ENCODE data around the gene FAM111A.
"Not testable (repeated sequence)": the region's sequence is repeated elsewhere in the genome, so short reads cannot be mapped to it uniquely, and the experiment has no call there.

- TF ChIP-seq CTCF (IDR thresholded peaks at IDR 0.05; ENCODE audit: insufficient read depth, low read depth, low read length); EZH2 (IDR thresholded peaks at IDR 0.05; ENCODE audit: insufficient read depth, low read length): not testable (repeated sequence)
Observed at GRCh38 chr11:59107721-59108120, 34.9 kb upstream of the FAM111A start.

Measured in astrocyte (in vitro differentiated cells and primary cell).